KMS-11 (cell line): ENCODE measurements around the gene DPY19L1.
"Not testable (repeated sequence)": the region's sequence is repeated elsewhere in the genome, so short reads cannot be mapped to it uniquely, and the experiment has no call there.

Source experiments
- H2AFZ ChIP-seq: fragments of 200-600 bp; sonication (generic); 2 replicates; pipeline ENCODE4 v1.6.1; 2016; ENCODE audit warnings: antibody characterized with exemption, mixed run types, low read depth
- H3K27ac ChIP-seq: fragments of 200-600 bp; sonication (generic); 2 replicates; pipeline ENCODE4 v1.6.1; 2016; ENCODE audit warnings: mild to moderate bottlenecking, mixed run types
- H3K27me3 ChIP-seq: fragments of 200-600 bp; sonication (generic); 2 replicates; pipeline ENCODE4 v1.6.1; 2017; ENCODE audit warnings: mild to moderate bottlenecking, low read depth, mixed run types, moderate library complexity; ENCODE audit not compliant: insufficient read depth
- H3K36me3 ChIP-seq: fragments of 200-600 bp; sonication (generic); 2 replicates; pipeline ENCODE4 v1.6.1; 2017; ENCODE audit warnings: mild to moderate bottlenecking, mixed run types; ENCODE audit not compliant: insufficient read depth
- H3K4me1 ChIP-seq: fragments of 200-600 bp; sonication (generic); 2 replicates; pipeline ENCODE4 v1.6.1; 2016; ENCODE audit warnings: mild to moderate bottlenecking, low read depth, mixed run types; ENCODE audit not compliant: poor library complexity, severe bottlenecking
- H3K4me2 ChIP-seq: fragments of 200-600 bp; sonication (generic); 2 replicates; pipeline ENCODE4 v1.7.0; 2016; ENCODE audit warnings: mild to moderate bottlenecking, mixed run types
- H3K4me3 ChIP-seq: fragments of 200-600 bp; sonication (generic); IDR thresholded peaks from 2 replicates; pipeline ENCODE4 v1.6.1; 2017; ENCODE audit warnings: low read depth, low read length, mixed read lengths; ENCODE audit not compliant: insufficient read depth
- H3K79me2 ChIP-seq: fragments of 200-600 bp; sonication (generic); 2 replicates; pipeline ENCODE4 v1.6.1; 2016; ENCODE audit warnings: low read depth, mixed run types; ENCODE audit not compliant: insufficient read depth
- H3K9ac ChIP-seq: fragments of 200-600 bp; sonication (generic); 2 replicates; pipeline ENCODE4 v1.6.1; 2016; ENCODE audit warnings: mild to moderate bottlenecking, mixed run types
- H4K20me1 ChIP-seq: fragments of 200-600 bp; sonication (generic); 2 replicates; pipeline ENCODE4 v1.6.1; 2016; ENCODE audit warnings: mild to moderate bottlenecking, mixed run types; ENCODE audit not compliant: insufficient read depth
- TF ChIP-seq, protein P1 (sequence below): fragments of 200-600 bp; sonication (generic); conservative IDR thresholded peaks from 2 replicates; pipeline ENCODE4 v1.6.1; 2017; ENCODE audit warnings: low read depth, mild to moderate bottlenecking, antibody characterized with exemption, low read length, moderate library complexity, mixed read lengths

Gene DPY19L1

DNA sequence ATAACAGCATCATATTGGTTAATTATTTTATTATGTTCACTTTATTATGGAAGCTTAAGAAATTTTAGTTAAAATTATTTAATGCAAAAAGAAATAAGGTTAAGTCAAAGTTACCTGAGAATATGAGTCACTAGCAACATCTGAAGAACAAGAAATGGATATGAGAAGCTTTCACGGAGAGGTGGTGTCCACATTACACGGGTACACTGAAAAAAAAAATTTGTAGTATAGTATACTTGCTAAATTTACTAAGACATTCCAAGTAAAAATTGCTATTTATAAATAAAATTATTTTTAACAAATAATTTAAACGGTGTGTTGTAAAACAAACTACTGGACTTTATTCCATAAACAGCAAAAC lies 63.9 kb downstream of the DPY19L1 start:
- no peaks in the 10 kb centered on the region for H3K27me3 ChIP-seq
- H3K4me2 ChIP-seq: no peak overlapping the region
- no peak overlapping the region for H3K4me3 ChIP-seq
- no peak overlapping the region for H2AFZ ChIP-seq
- TF ChIP-seq, protein P1, sequence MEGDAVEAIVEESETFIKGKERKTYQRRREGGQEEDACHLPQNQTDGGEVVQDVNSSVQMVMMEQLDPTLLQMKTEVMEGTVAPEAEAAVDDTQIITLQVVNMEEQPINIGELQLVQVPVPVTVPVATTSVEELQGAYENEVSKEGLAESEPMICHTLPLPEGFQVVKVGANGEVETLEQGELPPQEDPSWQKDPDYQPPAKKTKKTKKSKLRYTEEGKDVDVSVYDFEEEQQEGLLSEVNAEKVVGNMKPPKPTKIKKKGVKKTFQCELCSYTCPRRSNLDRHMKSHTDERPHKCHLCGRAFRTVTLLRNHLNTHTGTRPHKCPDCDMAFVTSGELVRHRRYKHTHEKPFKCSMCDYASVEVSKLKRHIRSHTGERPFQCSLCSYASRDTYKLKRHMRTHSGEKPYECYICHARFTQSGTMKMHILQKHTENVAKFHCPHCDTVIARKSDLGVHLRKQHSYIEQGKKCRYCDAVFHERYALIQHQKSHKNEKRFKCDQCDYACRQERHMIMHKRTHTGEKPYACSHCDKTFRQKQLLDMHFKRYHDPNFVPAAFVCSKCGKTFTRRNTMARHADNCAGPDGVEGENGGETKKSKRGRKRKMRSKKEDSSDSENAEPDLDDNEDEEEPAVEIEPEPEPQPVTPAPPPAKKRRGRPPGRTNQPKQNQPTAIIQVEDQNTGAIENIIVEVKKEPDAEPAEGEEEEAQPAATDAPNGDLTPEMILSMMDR: no peak
- no peak overlapping the region for H3K9ac ChIP-seq
- no peak overlapping the region for H3K27ac ChIP-seq
- no peaks in the 10 kb centered on the region for H3K4me1 ChIP-seq
- no peaks in the 10 kb centered on the region for H4K20me1 ChIP-seq
- 0 out of 2 replicates have a peak, but pooled peaks cover 5% of the 10 kb centered on the region for H3K36me3 ChIP-seq
- H3K79me2 ChIP-seq: no peaks in the 10 kb centered on the region

GRCh38 chr7:34972739-34973399 lies 64.4 kb downstream of the DPY19L1 start:
- H3K4me3 ChIP-seq, H2AFZ ChIP-seq: not testable (repeated sequence)

GRCh38 chr7:34967818-34968217 lies 69.5 kb downstream of the DPY19L1 start:
- not testable (repeated sequence) for H3K27me3 ChIP-seq, H2AFZ ChIP-seq, H3K36me3 ChIP-seq, H3K4me2 ChIP-seq, H3K27ac ChIP-seq, H4K20me1 ChIP-seq, H3K4me1 ChIP-seq, H3K4me3 ChIP-seq, H3K9ac ChIP-seq, H3K79me2 ChIP-seq

More at GRCh38 chr7:34972739-34973399, 64.4 kb downstream of the DPY19L1 start:
- H3K4me1 ChIP-seq, H3K9ac ChIP-seq, H4K20me1 ChIP-seq, H3K27ac ChIP-seq, H3K27me3 ChIP-seq, H3K4me2 ChIP-seq, H3K36me3 ChIP-seq, H3K79me2 ChIP-seq: not testable (repeated sequence)

DNA sequence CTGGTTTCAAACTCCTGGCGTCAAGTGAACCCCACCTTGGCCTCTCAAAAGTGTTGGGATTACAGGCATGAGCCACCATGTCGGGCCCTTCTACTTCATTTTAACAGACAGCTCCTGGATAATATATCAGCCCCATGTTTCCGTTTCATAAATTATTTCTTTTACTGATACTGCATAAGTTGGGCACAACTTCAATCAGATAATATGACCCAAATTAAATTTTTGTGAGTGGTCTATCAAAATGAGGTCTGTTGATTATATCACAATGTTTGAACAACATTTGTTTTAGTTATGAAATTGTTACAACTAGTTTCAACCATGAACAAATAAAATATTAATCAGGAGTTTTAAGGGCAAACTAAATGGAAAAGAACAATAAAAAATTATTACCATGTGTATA lies 70.8 kb downstream of the DPY19L1 start:
- H3K4me1 ChIP-seq, H3K4me3 ChIP-seq, H2AFZ ChIP-seq, H3K4me2 ChIP-seq, H3K27me3 ChIP-seq, H3K27ac ChIP-seq, H3K9ac ChIP-seq, H3K36me3 ChIP-seq, H4K20me1 ChIP-seq, H3K79me2 ChIP-seq: not testable (repeated sequence)

- Histone ChIP-seq H3K27me3 (no peaks in the 10 kb centered on the region), H3K27ac (no peak overlapping the region), H3K4me1 (no peaks in the 10 kb centered on the region), H3K4me2 (no peak overlapping the region), H4K20me1 (no peaks in the 10 kb centered on the region), H3K79me2 (no peaks in the 10 kb centered on the region), H3K36me3 (no peaks in the 10 kb centered on the region), H2AFZ (no peak overlapping the region), H3K9ac (no peak overlapping the region), H3K4me3 (no peak overlapping the region)
- TF ChIP-seq, protein P1: no peak
Measured at GRCh38 chr7:34958021-34958420, 79.3 kb downstream of the DPY19L1 start.

DNA sequence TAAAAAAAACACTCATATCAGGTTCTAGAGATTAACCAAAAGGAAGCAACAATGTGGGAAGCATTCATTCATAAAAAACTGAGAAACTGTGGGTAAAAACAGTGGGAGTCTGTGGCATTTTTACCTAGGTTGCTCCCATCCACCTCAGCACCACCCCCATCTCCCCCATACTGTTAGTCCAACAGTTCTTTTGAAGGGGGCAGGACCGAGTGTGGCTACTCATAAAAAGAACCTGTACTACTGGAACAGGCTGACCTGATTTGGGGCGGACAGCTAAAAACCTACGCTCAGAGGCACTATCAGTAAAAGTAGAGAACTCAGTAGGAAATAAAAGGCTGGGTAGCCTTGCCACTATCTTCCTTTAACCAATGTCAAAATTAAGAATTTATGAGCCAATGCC lies 84.5 kb downstream of the DPY19L1 start:
- Histone ChIP-seq H3K27ac (no peak overlapping the region), H3K27me3 (no peaks in the 10 kb centered on the region), H2AFZ (no peak overlapping the region), H3K36me3 (no peaks in the 10 kb centered on the region), H3K4me1 (no peaks in the 10 kb centered on the region), H4K20me1 (no peaks in the 10 kb centered on the region), H3K4me3 (no peak overlapping the region), H3K79me2 (no peaks in the 10 kb centered on the region), H3K4me2 (no peak overlapping the region), H3K9ac (no peak overlapping the region)
- TF ChIP-seq, protein P1: no peak
